ENCODE results near the gene SLC4A1AP. TPM values are rescaled to one million over a fixed set of nuclear protein-coding genes. Genes with fewer than 3 reads are reported as not detected.
A peak's percentile ranks its signal among the peaks of the same experiment; 100 is the strongest.

SLC4A1AP gene
- total RNA-seq, 6 donors from 2014 or later = 15.8 to 44.0 (median 21.6) TPM

- H3K4me1 ChIP-seq = peaks cover 15 to 31% (median 23%) of the 10 kb centered on the region in 4 donors
- no peaks in the 10 kb centered on the region for H3K36me3 ChIP-seq
- 86 to 89% methylated on average over 9 of the region's 9 CpGs for WGBS, 2 donors
- H3K27me3 ChIP-seq = peaks cover 0 to 11% (median 0%) of the 10 kb centered on the region in 4 donors
- H3K4me3 ChIP-seq = no peak overlapping the region
- TF ChIP-seq POLR2A (IDR thresholded peaks at IDR 0.05) (no peak), POLR2AphosphoS5 (IDR thresholded peaks at IDR 0.05) (no peak), EP300 (IDR thresholded peaks at IDR 0.05) (no peak)
- TF ChIP-seq, protein P1, sequence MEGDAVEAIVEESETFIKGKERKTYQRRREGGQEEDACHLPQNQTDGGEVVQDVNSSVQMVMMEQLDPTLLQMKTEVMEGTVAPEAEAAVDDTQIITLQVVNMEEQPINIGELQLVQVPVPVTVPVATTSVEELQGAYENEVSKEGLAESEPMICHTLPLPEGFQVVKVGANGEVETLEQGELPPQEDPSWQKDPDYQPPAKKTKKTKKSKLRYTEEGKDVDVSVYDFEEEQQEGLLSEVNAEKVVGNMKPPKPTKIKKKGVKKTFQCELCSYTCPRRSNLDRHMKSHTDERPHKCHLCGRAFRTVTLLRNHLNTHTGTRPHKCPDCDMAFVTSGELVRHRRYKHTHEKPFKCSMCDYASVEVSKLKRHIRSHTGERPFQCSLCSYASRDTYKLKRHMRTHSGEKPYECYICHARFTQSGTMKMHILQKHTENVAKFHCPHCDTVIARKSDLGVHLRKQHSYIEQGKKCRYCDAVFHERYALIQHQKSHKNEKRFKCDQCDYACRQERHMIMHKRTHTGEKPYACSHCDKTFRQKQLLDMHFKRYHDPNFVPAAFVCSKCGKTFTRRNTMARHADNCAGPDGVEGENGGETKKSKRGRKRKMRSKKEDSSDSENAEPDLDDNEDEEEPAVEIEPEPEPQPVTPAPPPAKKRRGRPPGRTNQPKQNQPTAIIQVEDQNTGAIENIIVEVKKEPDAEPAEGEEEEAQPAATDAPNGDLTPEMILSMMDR (IDR thresholded peaks at IDR 0.05) = no peak
- no peak overlapping the region for H3K27ac ChIP-seq
- H3K9me3 ChIP-seq = no peaks in the 10 kb centered on the region
- DNase-seq (no peak), ATAC-seq (ENCODE audit: low FRiP score in 2 of 2) (peak in 1 of 2 donors; percentile 69)
Observed at GRCh38 chr2:27717070-27717795, 53.5 kb downstream of the SLC4A1AP start.

- Histone ChIP-seq H3K9me3 (no peaks in the 10 kb centered on the region), H3K36me3 (no peaks in the 10 kb centered on the region), H3K27ac (no peak overlapping the region), H3K4me3 (no peak overlapping the region), H3K27me3 (peaks cover 0 to 11% (median 0%) of the 10 kb centered on the region in 4 donors), H3K4me1 (peaks cover 26 to 41% (median 30%) of the 10 kb centered on the region in 4 donors)
- TF ChIP-seq, protein P1 (IDR thresholded peaks at IDR 0.05) = no peak
- no peak for TF ChIP-seq POLR2A (IDR thresholded peaks at IDR 0.05)
- peak in 1 of 2 donors; percentile 42 for TF ChIP-seq POLR2AphosphoS5 (IDR thresholded peaks at IDR 0.05)
- TF ChIP-seq EP300 (IDR thresholded peaks at IDR 0.05) = peak in 1 of 4 donors; percentile 42
- ATAC-seq (ENCODE audit: low FRiP score in 2 of 2) (peak; percentile 60 to 62), DNase-seq (peak in 1 of 2 donors; percentile 66)
- 25 to 45% methylated on average over 6 to 7 of the region's 7 CpGs for WGBS, 2 donors
Observed at GRCh38 chr2:27720004-27720551, 56.4 kb downstream of the SLC4A1AP start.

GRCh38 chr2:27721335-27721734 lies 57.6 kb downstream of the SLC4A1AP start:
- Histone ChIP-seq H3K36me3 (no peaks in the 10 kb centered on the region), H3K9me3 (no peaks in the 10 kb centered on the region), H3K4me3 (no peak overlapping the region), H3K4me1 (peaks cover 19 to 28% (median 26%) of the 10 kb centered on the region in 4 donors), H3K27ac (peak overlapping the region; percentile 32 to 65 (median 42)), H3K27me3 (peaks cover 0 to 1% (median 0%) of the 10 kb centered on the region in 4 donors)
- peak in 1 of 2 donors; percentile 65 for ATAC-seq (ENCODE audit: low FRiP score in 2 of 2)
- TF ChIP-seq, protein P1 (IDR thresholded peaks at IDR 0.05) = no peak
- TF ChIP-seq POLR2AphosphoS5 (IDR thresholded peaks at IDR 0.05) = peak; percentile 8 to 35
- 71% methylated on average over 8 of the region's 8 CpGs for WGBS, 2 donors
- DNase-seq = peak in 1 of 2 donors; percentile 79

GRCh38 chr2:27721884-27722485 lies 58.3 kb downstream of the SLC4A1AP start:
- WGBS, 2 donors = 71 to 78% methylated on average over 1 to 2 of the region's 2 CpGs
- H3K4me3 ChIP-seq = no peak overlapping the region
- no peaks in the 10 kb centered on the region for H3K9me3 ChIP-seq
- H3K36me3 ChIP-seq = no peaks in the 10 kb centered on the region
- peak overlapping the region; percentile 34 to 45 (median 38) for H3K27ac ChIP-seq
- ATAC-seq (ENCODE audit: low FRiP score in 2 of 2) (peak in 1 of 2 donors; percentile 24), DNase-seq (peak in 1 of 2 donors; percentile 51)
- TF ChIP-seq POLR2A (IDR thresholded peaks at IDR 0.05) = no peak
- no peak for TF ChIP-seq POLR2AphosphoS5 (IDR thresholded peaks at IDR 0.05)
- TF ChIP-seq, protein P1 (IDR thresholded peaks at IDR 0.05) = no peak
- no peak for TF ChIP-seq EP300 (IDR thresholded peaks at IDR 0.05)
- peaks cover 19 to 26% (median 24%) of the 10 kb centered on the region in 4 donors for H3K4me1 ChIP-seq
- no peaks in the 10 kb centered on the region for H3K27me3 ChIP-seq

Measured in upper lobe of left lung (tissue), 6 donors.